Common myeloid progenitor, CD34-positive (primary cell): Measurements from ENCODE around the gene RELA.

Experiments used
- CTCF ChIA-PET: fragments of 350-600 bp; sonication (Branson Sonifier 250); formaldehyde crosslinking; loops from one replicate; lab custom pipeline; 2021; ENCODE audit warnings: antibody characterized with exemption; lab: Charles Lee
- POLR2A ChIA-PET: fragments of 350-600 bp; sonication (Branson Sonifier 250); formaldehyde crosslinking; loops from one replicate; lab custom pipeline; 2021; ENCODE audit warnings: antibody characterized with exemption; lab: Charles Lee
- DNase-seq, 3 donors: peaks; one replicate each; pipeline versions ENCODE4 v3.0.0 to v3.0.0-alpha.2; 2013
- H3K27ac ChIP-seq, 2 experiments: 1 replicate in 1 of 2; 2 replicates in 1 of 2; pipeline ENCODE4 v1.7.0; 2013; ENCODE audit warnings: inconsistent platforms in 2 of 2, low read length in 2 of 2, mild to moderate bottlenecking in 2 of 2, low read depth in 1 of 2, moderate library complexity in 1 of 2; ENCODE audit not compliant: severe bottlenecking in 2 of 2, insufficient read depth in 1 of 2, poor library complexity in 1 of 2
- H3K27me3 ChIP-seq, 5 experiments: replicated peaks in 2 of 5; 1 replicate in 3 of 5; 2 replicates in 2 of 5; pipeline versions ENCODE4 v1.6.1 to v1.7.0; 2013; ENCODE audit warnings: low read length in 4 of 5, mild to moderate bottlenecking in 2 of 5, moderate library complexity in 2 of 5, inconsistent platforms in 1 of 5; ENCODE audit not compliant: insufficient read depth in 5 of 5, control insufficient read depth in 4 of 5
- H3K36me3 ChIP-seq, 4 experiments: 1 replicate in 2 of 4; 2 replicates in 2 of 4; pipeline versions ENCODE4 v1.6.1 to v1.7.0; 2013; ENCODE audit warnings: low read length in 3 of 4, control low read depth in 1 of 4, mild to moderate bottlenecking in 1 of 4; ENCODE audit not compliant: control insufficient read depth in 4 of 4, insufficient read depth in 4 of 4
- H3K4me1 ChIP-seq, 4 experiments: 1 replicate in 3 of 4; 2 replicates in 1 of 4; pipeline versions ENCODE4 v1.6.1 to v1.7.1; 2013; ENCODE audit warnings: low read length in 3 of 4, mild to moderate bottlenecking in 3 of 4, control low read depth in 1 of 4, inconsistent platforms in 1 of 4, moderate library complexity in 1 of 4; ENCODE audit not compliant: control insufficient read depth in 4 of 4, insufficient read depth in 4 of 4; ENCODE audit errors: control extremely low read depth in 1 of 4
- H3K4me3 ChIP-seq, 7 experiments: 1 replicate in 4 of 7; 2 replicates in 3 of 7; pipeline versions ENCODE4 v1.5.1 to v1.7.0; 2013; ENCODE audit warnings: mild to moderate bottlenecking in 7 of 7, low read length in 6 of 7, moderate library complexity in 6 of 7, inconsistent platforms in 2 of 7, low read depth in 2 of 7, control low read depth in 1 of 7; ENCODE audit not compliant: insufficient read depth in 4 of 7, control insufficient read depth in 1 of 7; ENCODE audit errors: extremely low read depth in 1 of 7
- H3K9me3 ChIP-seq, 5 experiments: 1 replicate in 4 of 5; 2 replicates in 1 of 5; pipeline versions ENCODE4 v1.6.1 to v1.7.1; 2013; ENCODE audit warnings: low read length in 4 of 5, mild to moderate bottlenecking in 2 of 5, inconsistent platforms in 1 of 5, low read depth in 1 of 5, moderate library complexity in 1 of 5; ENCODE audit not compliant: control insufficient read depth in 4 of 5, insufficient read depth in 2 of 5; ENCODE audit errors: control extremely low read depth in 1 of 5
- WGBS: methylation state at CpG from one replicate; pipeline ENCODE4 v1.1.5; 2013; ENCODE audit not compliant: insufficient coverage; 5-methylcytosine and 5-hydroxymethylcytosine counted together

The RELA gene

DNA sequence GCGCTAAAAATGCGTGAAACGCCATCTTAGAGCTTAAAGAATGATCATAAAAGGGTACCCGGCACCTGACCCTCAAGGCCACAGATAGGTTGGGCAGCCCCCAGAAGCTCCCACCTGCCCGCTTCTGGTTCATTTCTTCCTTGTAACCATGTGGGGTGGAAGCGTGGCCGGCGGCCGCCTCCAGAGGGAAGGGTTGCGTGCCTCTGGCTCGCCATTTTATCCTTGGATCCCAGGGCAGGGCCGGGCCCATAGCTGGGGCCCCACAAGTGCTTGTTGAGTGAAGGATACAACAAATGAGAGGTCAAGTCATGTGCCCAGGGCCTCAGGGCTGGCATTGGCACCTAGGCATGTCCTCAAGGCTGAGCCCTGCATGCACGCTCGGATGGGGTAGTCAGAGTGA lies 41.3 kb downstream of the RELA start:
- ChIA-PET CTCF (interaction anchor here (0.7 to 3.9 kb wide), 5 partner anchors 11 to 155 kb away, joined by 3 to 18 read pairs (median 3); no protein-coding TSS in a partner anchor), POLR2A (no interaction called here)
- Histone ChIP-seq H3K27ac (no peak overlapping the region), H3K27me3 (no peaks in the 10 kb centered on the region), H3K36me3 (peaks cover 16 to 88% (median 53%) of the 10 kb centered on the region in 4 experiments), H3K9me3 (no peaks in the 10 kb centered on the region), H3K4me1 (peaks cover 0 to 15% (median 11%) of the 10 kb centered on the region in 4 experiments), H3K4me3 (no peak overlapping the region)
- 98% methylated on average over 14 of the region's 14 CpGs for WGBS
- no peak for DNase-seq

GRCh38 chr11:65620666-65621065 lies 42.0 kb downstream of the RELA start:
- no peaks in the 10 kb centered on the region for H3K9me3 ChIP-seq
- no peak overlapping the region for H3K4me3 ChIP-seq
- ChIA-PET POLR2A (no interaction called here), CTCF (interaction anchor here (1.2 to 3.9 kb wide), 2 partner anchors 12 to 21 kb away, joined by 3 to 18 read pairs; no protein-coding TSS in a partner anchor)
- no peak for DNase-seq
- H3K27ac ChIP-seq, result no peak overlapping the region
- H3K36me3 ChIP-seq, result peaks cover 12 to 80% (median 50%) of the 10 kb centered on the region in 4 experiments
- H3K27me3 ChIP-seq, result no peaks in the 10 kb centered on the region
- 96% methylated on average over 19 of the region's 19 CpGs for WGBS
- peaks cover 0 to 14% (median 13%) of the 10 kb centered on the region in 4 experiments for H3K4me1 ChIP-seq

DNA sequence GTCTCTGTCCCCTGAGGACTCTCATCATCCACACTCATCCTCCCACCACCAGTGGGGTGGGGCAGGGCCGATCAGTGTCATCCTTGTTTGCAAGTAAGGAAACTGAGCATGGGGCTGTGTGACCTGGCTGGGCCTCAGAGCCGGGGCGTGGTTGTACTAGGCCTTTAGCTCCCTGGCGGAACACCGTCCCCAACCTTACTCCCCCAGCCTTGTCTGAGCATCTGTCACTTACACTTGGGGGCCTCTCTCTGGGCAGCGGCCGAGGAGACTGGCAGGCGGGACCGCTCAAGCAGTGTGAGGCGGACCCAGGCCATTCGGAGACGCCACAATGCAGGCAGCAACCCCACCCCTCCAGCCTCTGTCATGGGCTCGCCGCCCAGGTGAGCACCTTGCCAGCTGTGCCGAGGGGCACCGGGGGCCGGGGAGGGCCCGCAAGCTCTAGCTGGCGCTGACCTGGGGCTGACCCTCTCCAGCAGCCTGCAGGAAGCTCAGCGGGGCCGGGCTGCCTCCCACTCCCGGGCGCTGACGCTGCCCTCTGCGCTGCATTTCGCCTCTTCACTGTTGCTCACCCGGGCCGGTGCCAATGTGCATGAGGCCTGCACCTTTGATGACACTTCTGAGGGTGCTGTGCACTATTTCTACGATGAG lies 43.3 kb downstream of the RELA start:
- 97% methylated on average over 26 of the region's 29 CpGs for WGBS
- Histone ChIP-seq H3K4me3 (no peak overlapping the region), H3K4me1 (peaks cover 0 to 18% (median 15%) of the 10 kb centered on the region in 4 experiments), H3K36me3 (peaks cover 10 to 69% (median 45%) of the 10 kb centered on the region in 4 experiments), H3K27me3 (no peaks in the 10 kb centered on the region), H3K9me3 (no peaks in the 10 kb centered on the region), H3K27ac (no peak overlapping the region)
- CTCF ChIA-PET, result interaction anchor here (1.0 kb wide), 1 partner anchor 18 kb away, joined by 3 read pairs; the partner anchor contains the start of gene SIPA1
- no peak for DNase-seq
- POLR2A ChIA-PET, result no interaction called here

- H3K36me3 ChIP-seq, result peaks cover 10 to 62% (median 42%) of the 10 kb centered on the region in 4 experiments
- H3K9me3 ChIP-seq, result no peaks in the 10 kb centered on the region
- DNase-seq, result no peak
- CTCF ChIA-PET, result interaction anchor here (1.0 to 3.5 kb wide), 4 partner anchors 7 to 87 kb away, joined by 3 to 14 read pairs (median 3); partner anchors contain the start of gene SIPA1
- H3K4me3 ChIP-seq, result no peak overlapping the region
- POLR2A ChIA-PET, result no interaction called here
- H3K27ac ChIP-seq, result no peak overlapping the region
- H3K4me1 ChIP-seq, result peaks cover 0 to 19% (median 15%) of the 10 kb centered on the region in 4 experiments
- 100% methylated on average over 13 of the region's 14 CpGs for WGBS
- no peaks in the 10 kb centered on the region for H3K27me3 ChIP-seq
These were observed 44.0 kb downstream of the RELA start for GRCh38 chr11:65618763-65619162.

DNA sequence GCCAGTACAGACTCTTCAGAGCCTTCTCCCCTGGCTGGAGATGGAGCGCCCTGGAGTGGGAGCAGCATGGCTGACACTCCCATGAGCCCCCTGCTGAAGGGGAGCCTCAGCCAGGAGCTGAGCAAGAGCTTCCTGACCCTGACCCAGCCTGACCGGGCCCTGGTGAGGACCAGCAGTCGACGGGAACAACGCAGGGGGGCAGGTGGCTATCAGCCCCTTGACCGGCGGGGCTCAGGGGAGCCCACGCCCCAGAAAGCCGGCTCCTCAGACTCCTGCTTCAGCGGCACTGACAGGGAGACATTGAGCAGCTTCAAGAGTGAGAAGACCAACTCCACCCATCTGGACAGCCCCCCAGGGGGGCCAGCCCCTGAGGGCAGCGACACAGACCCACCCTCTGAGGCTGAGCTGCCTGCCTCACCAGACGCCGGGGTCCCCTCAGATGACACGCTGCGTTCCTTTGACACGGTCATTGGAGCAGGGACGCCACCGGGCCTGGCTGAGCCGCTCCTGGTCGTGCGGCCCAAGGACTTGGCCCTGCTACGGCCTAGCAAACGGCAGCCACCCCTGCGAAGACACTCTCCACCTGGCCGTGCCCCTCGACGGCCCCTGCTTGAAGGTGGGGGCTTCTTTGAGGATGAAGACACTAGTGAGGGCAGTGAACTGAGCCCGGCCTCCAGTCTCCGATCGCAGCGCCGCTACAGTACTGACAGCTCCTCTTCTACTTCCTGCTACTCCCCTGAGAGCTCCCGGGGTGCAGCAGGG lies 44.5 kb downstream of the RELA start:
- no peak overlapping the region for H3K4me3 ChIP-seq
- H3K27ac ChIP-seq, result no peak overlapping the region
- 96% methylated on average over 33 of the region's 33 CpGs for WGBS
- no peak for DNase-seq
- peaks cover 10 to 56% (median 39%) of the 10 kb centered on the region in 4 experiments for H3K36me3 ChIP-seq
- no peaks in the 10 kb centered on the region for H3K27me3 ChIP-seq
- POLR2A ChIA-PET, result no interaction called here
- CTCF ChIA-PET, result interaction anchor here (1.2 to 3.5 kb wide), 6 partner anchors 8 to 94 kb away, joined by 3 to 14 read pairs (median 5); partner anchors contain the start of gene KAT5
- no peaks in the 10 kb centered on the region for H3K9me3 ChIP-seq
- peaks cover 0 to 22% (median 18%) of the 10 kb centered on the region in 4 experiments for H3K4me1 ChIP-seq

- WGBS, result 94% methylated on average over 17 of the region's 17 CpGs
- Histone ChIP-seq H3K36me3 (peaks cover 10 to 59% (median 39%) of the 10 kb centered on the region in 4 experiments), H3K4me3 (peak overlapping the region in 4 of 7 experiments; percentile 73 to 95 (median 86))
These were observed 45.4 kb downstream of the RELA start for GRCh38 chr11:65617136-65617850.

More at GRCh38 chr11:65617136-65617850, 45.4 kb downstream of the RELA start:
- no peaks in the 10 kb centered on the region for H3K27me3 ChIP-seq
- POLR2A ChIA-PET, result no interaction called here
- no peak for DNase-seq
- H3K9me3 ChIP-seq, result no peaks in the 10 kb centered on the region
- CTCF ChIA-PET, result interaction anchor here (1.0 to 3.5 kb wide), 7 partner anchors 8 to 95 kb away, joined by 3 to 14 read pairs (median 4); partner anchors contain the start of gene KAT5
- peaks cover 0 to 31% (median 27%) of the 10 kb centered on the region in 4 experiments for H3K4me1 ChIP-seq
- peak overlapping the region in 1 of 2 experiments; percentile 91 for H3K27ac ChIP-seq
